ENCODE results near the gene TMPRSS2. TPM values are rescaled to one million over a fixed set of nuclear protein-coding genes. Genes with fewer than 3 reads are reported as not detected.

TMPRSS2 gene
- total RNA-seq, 1 experiment from 2014 or later = not detected

GRCh38 chr21:41526478-41527087 lies 18.6 kb upstream of the TMPRSS2 start:
- no peaks in the 10 kb centered on the region for H3K9me3 Mint-ChIP-seq (ENCODE audit: unreplicated experiment)
- no peak overlapping the region for H3K27ac Mint-ChIP-seq (ENCODE audit: low read depth, unreplicated experiment)
- ChIA-PET POLR2A (no interaction called here), CTCF (no interaction called here)
- TF ChIP-seq CTCF (IDR thresholded peaks at IDR 0.05; ENCODE audit: unreplicated experiment) = no peak
- H3K36me3 Mint-ChIP-seq (ENCODE audit: insufficient read depth, unreplicated experiment) = no peaks in the 10 kb centered on the region
- intact Hi-C loops (cut with micrococcal nuclease) = no loop called here
- H3K4me3 Mint-ChIP-seq (ENCODE audit: unreplicated experiment) = no peak overlapping the region
- DNase-seq (ENCODE audit: unreplicated experiment) = no peak
- H3K4me1 Mint-ChIP-seq (ENCODE audit: insufficient read depth, unreplicated experiment) = no peaks in the 10 kb centered on the region
- no TSS peak for BruUV-seq (replicated peaks)
- peaks cover 32% of the 10 kb centered on the region for H3K27me3 Mint-ChIP-seq (ENCODE audit: insufficient read depth, unreplicated experiment)

- Mint-ChIP-seq H3K36me3 (ENCODE audit: insufficient read depth, unreplicated experiment) (no peaks in the 10 kb centered on the region), H3K4me1 (ENCODE audit: insufficient read depth, unreplicated experiment) (no peaks in the 10 kb centered on the region), H3K27me3 (ENCODE audit: insufficient read depth, unreplicated experiment) (peaks cover 17% of the 10 kb centered on the region), H3K4me3 (ENCODE audit: unreplicated experiment) (no peak overlapping the region), H3K9me3 (ENCODE audit: unreplicated experiment) (no peaks in the 10 kb centered on the region), H3K27ac (ENCODE audit: low read depth, unreplicated experiment) (no peak overlapping the region)
- DNase-seq (ENCODE audit: unreplicated experiment) = no peak
- intact Hi-C loops (cut with micrococcal nuclease) = no loop called here
- POLR2A ChIA-PET = no interaction called here
- no peak for TF ChIP-seq CTCF (IDR thresholded peaks at IDR 0.05; ENCODE audit: unreplicated experiment)
- BruUV-seq (replicated peaks) = no TSS peak
- CTCF ChIA-PET = no interaction called here
These were observed 15.2 kb upstream of the TMPRSS2 start for GRCh38 chr21:41523175-41523574.

DNA sequence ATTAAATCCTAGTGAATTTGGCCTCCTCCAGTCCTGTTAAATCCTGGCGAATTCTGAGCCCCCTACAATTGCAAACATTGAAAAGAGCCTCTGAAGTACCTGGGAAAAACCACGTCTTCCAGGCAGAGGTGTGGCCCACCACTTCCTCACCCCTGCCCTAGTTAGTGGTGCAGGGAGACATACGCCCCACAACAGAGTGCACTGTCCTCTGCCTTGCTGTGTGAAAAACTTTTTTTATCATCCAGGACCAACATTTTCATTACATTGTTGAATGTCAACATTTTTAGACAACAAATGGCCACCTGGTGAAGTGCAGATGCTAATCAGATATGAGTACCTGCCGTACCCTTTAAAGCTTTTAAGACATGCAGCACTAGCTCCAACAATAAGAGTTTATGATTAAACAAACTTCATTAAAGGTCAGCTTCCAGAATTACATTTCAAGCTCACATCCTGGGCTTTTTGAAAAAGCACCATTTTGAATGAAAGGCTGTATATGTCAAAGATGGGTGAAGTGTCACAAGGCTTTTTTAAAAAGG lies 13.6 kb upstream of the TMPRSS2 start:
- intact Hi-C loops (cut with micrococcal nuclease) = no loop called here
- ChIA-PET CTCF (interaction anchor here (1.2 kb wide), 1 partner anchor 14 kb away, joined by 5 read pairs; no protein-coding TSS in a partner anchor), POLR2A (no interaction called here)
- Mint-ChIP-seq H3K36me3 (ENCODE audit: insufficient read depth, unreplicated experiment) (no peaks in the 10 kb centered on the region), H3K27me3 (ENCODE audit: insufficient read depth, unreplicated experiment) (peaks cover 10% of the 10 kb centered on the region), H3K4me3 (ENCODE audit: unreplicated experiment) (no peak overlapping the region), H3K27ac (ENCODE audit: low read depth, unreplicated experiment) (no peak overlapping the region), H3K9me3 (ENCODE audit: unreplicated experiment) (no peaks in the 10 kb centered on the region), H3K4me1 (ENCODE audit: insufficient read depth, unreplicated experiment) (no peaks in the 10 kb centered on the region)
- no peak for TF ChIP-seq CTCF (IDR thresholded peaks at IDR 0.05; ENCODE audit: unreplicated experiment)
- BruUV-seq (replicated peaks) = no TSS peak
- DNase-seq (ENCODE audit: unreplicated experiment) = no peak

DNA sequence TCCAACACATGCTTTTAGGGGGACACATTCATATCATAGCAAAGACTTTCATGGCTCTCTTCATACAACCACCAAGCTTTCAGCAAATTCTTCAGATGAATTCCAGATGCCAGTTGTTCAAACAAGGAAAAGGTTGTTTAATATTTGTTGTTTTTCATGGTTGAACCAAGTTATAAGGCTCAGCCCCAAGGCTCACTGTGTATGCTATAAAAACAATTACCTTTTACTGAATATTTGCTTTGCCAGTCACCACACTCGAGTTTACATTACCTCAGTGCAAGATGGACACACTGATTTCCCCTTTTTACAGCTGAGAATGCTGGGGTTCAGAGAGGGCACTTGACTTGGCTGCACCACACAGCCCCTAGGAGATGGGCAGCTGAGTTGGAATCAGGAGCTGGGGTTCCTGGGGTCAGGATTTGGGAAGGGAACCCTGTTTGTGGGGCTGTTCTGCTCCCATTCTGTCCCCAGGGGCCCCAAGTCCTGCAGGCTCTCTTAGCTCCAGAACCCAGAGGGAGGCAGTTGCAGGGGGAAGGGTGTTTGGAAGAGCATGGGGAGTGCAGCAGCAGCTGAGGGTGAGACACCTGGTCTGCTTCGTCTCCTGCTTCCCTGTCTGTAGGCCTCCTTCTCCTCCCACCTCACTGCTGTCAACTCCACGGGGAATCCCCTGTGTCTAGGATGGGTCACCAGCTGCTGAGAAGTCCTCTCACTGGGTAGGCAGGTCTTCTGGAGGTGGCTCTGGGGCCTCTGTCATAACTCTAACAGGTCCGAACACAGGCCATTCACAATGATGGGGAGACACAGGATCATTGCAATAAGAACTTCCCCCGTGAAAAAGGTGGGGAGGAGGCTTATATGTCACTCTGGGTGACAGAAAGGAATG lies 12.8 kb upstream of the TMPRSS2 start:
- no peaks in the 10 kb centered on the region for H3K9me3 Mint-ChIP-seq (ENCODE audit: unreplicated experiment)
- TF ChIP-seq CTCF (IDR thresholded peaks at IDR 0.05; ENCODE audit: unreplicated experiment) = no peak
- no peak for DNase-seq (ENCODE audit: unreplicated experiment)
- no peaks in the 10 kb centered on the region for H3K4me1 Mint-ChIP-seq (ENCODE audit: insufficient read depth, unreplicated experiment)
- CTCF ChIA-PET = interaction anchor here (0.6 to 1.2 kb wide), 2 partner anchors 15 to 26 kb away, joined by 3 to 5 read pairs; no protein-coding TSS in a partner anchor
- intact Hi-C loops (cut with micrococcal nuclease) = no loop called here
- POLR2A ChIA-PET = no interaction called here
- H3K27ac Mint-ChIP-seq (ENCODE audit: low read depth, unreplicated experiment) = no peak overlapping the region
- H3K4me3 Mint-ChIP-seq (ENCODE audit: unreplicated experiment) = no peak overlapping the region
- no TSS peak for BruUV-seq (replicated peaks)
- no peaks in the 10 kb centered on the region for H3K36me3 Mint-ChIP-seq (ENCODE audit: insufficient read depth, unreplicated experiment)
- peaks cover 3% of the 10 kb centered on the region for H3K27me3 Mint-ChIP-seq (ENCODE audit: insufficient read depth, unreplicated experiment)

Measured in MCF 10A (cell line).